Activated B cell treated with CpG ODN at 0.5 μM for 24 hours (primary cell): ENCODE results near the gene ATP8A1. TPM values are rescaled to one million over a fixed set of nuclear protein-coding genes. Genes with fewer than 3 reads are reported as not detected.
"Not testable (repeated sequence)": the region's sequence is repeated elsewhere in the genome, so short reads cannot be mapped to it uniquely, and the experiment has no call there.

Source experiments
- ATAC-seq: fragments of 200-7000 bp; cut with Tn5 transposase; one replicate; pipeline ENCODE4 v1.10.0; 2021; ENCODE audit warnings: low read depth, mild to moderate bottlenecking, moderate library complexity
- CTCF ChIA-PET: fragments of 350-600 bp; sonication (Branson Sonifier 250); formaldehyde crosslinking; loops from one replicate; lab custom pipeline; 2021; ENCODE audit warnings: antibody characterized with exemption; lab: Charles Lee
- POLR2A ChIA-PET: fragments of 350-600 bp; sonication (Branson Sonifier 250); formaldehyde crosslinking; loops from one replicate; lab custom pipeline; 2021; ENCODE audit warnings: antibody characterized with exemption; lab: Charles Lee
- DNase-seq: peaks from one replicate; pipeline ENCODE4 v3.0.0; 2022
- H3K27ac Mint-ChIP-seq: one replicate; pipeline ENCODE4 v1.8.0; 2020; ENCODE audit warnings: mixed read lengths
- H3K27me3 Mint-ChIP-seq: one replicate; pipeline ENCODE4 v1.8.0; 2021; ENCODE audit warnings: mixed read lengths
- H3K36me3 Mint-ChIP-seq: one replicate; pipeline ENCODE4 v1.8.0; 2021; ENCODE audit warnings: low read depth, mixed read lengths
- H3K4me1 Mint-ChIP-seq: one replicate; pipeline ENCODE4 v1.8.0; 2021; ENCODE audit warnings: mixed read lengths
- H3K4me3 Mint-ChIP-seq: one replicate; pipeline ENCODE4 v1.8.0; 2020; ENCODE audit warnings: mild to moderate bottlenecking, mixed read lengths
- H3K9me3 Mint-ChIP-seq: one replicate; pipeline ENCODE4 v1.8.0; 2020; ENCODE audit warnings: mixed read lengths
- CTCF ChIP-seq: fragments of 200-600 bp; IDR thresholded peaks from one replicate; pipeline ENCODE4 v1.8.0; 2022; ENCODE audit warnings: antibody characterized with exemption, mild to moderate bottlenecking
- intact Hi-C: fragments of 100-400 bp; cut with micrococcal nuclease; formaldehyde crosslinking; loops from one replicate; pipeline ENCODE4 v1.15.1; 2024
- total RNA-seq: library from RNA; stranded (reverse); gene quantifications from 2 replicates; pipeline ENCODE4 v1.2.3, GENCODE V29; 2022

ATP8A1 gene
- total RNA-seq, 1 donor from 2014 or later: 35.6 TPM

- peaks cover 39% of the 10 kb centered on the region for H3K36me3 Mint-ChIP-seq
- ATAC-seq (no peak), DNase-seq (no peak)
- CTCF ChIA-PET: no interaction called here
- no peaks in the 10 kb centered on the region for H3K27me3 Mint-ChIP-seq
- H3K4me3 Mint-ChIP-seq: no peak overlapping the region
- TF ChIP-seq CTCF: no peak
- no peaks in the 10 kb centered on the region for H3K9me3 Mint-ChIP-seq
- POLR2A ChIA-PET: no interaction called here
- no peak overlapping the region for H3K27ac Mint-ChIP-seq
- intact Hi-C loops: no loop called here
- H3K4me1 Mint-ChIP-seq: no peaks in the 10 kb centered on the region
Observed at GRCh38 chr4:42470023-42470422, 186.9 kb downstream of the ATP8A1 start.

GRCh38 chr4:42467777-42468176 lies 189.1 kb downstream of the ATP8A1 start:
- POLR2A ChIA-PET, H3K4me3 Mint-ChIP-seq, intact Hi-C loops, H3K27ac Mint-ChIP-seq, H3K4me1 Mint-ChIP-seq, H3K9me3 Mint-ChIP-seq, DNase-seq, H3K27me3 Mint-ChIP-seq, ATAC-seq, CTCF ChIA-PET: not testable (repeated sequence)
- H3K36me3 Mint-ChIP-seq: peaks cover 45% of the 10 kb centered on the region

- DNase-seq (no peak), ATAC-seq (no peak)
- no peak for TF ChIP-seq CTCF
- CTCF ChIA-PET: interaction anchor here (1.1 kb wide), 1 partner anchor 9 kb away, joined by 3 read pairs; no protein-coding TSS in a partner anchor
- POLR2A ChIA-PET: no interaction called here
- Mint-ChIP-seq H3K27ac (no peak overlapping the region), H3K4me1 (no peaks in the 10 kb centered on the region), H3K36me3 (peaks cover 53% of the 10 kb centered on the region), H3K9me3 (peaks cover 7% of the 10 kb centered on the region), H3K27me3 (no peaks in the 10 kb centered on the region), H3K4me3 (no peak overlapping the region)
- intact Hi-C loops: no loop called here
Observed at GRCh38 chr4:42466273-42466844, 190.5 kb downstream of the ATP8A1 start.

GRCh38 chr4:42464550-42465094 lies 192.3 kb downstream of the ATP8A1 start:
- no peak for ATAC-seq
- DNase-seq: no peak
- intact Hi-C loops: no loop called here
- Mint-ChIP-seq H3K4me1 (no peaks in the 10 kb centered on the region), H3K36me3 (peaks cover 56% of the 10 kb centered on the region), H3K4me3 (no peak overlapping the region), H3K9me3 (peaks cover 12% of the 10 kb centered on the region), H3K27me3 (no peaks in the 10 kb centered on the region), H3K27ac (no peak overlapping the region)
- CTCF ChIA-PET: no interaction called here
- POLR2A ChIA-PET: no interaction called here
- TF ChIP-seq CTCF: no peak

GRCh38 chr4:42461216-42461615 lies 195.7 kb downstream of the ATP8A1 start:
- peaks cover 12% of the 10 kb centered on the region for H3K9me3 Mint-ChIP-seq
- H3K27ac Mint-ChIP-seq, CTCF ChIA-PET, POLR2A ChIA-PET, ATAC-seq, intact Hi-C loops, DNase-seq, H3K4me3 Mint-ChIP-seq, H3K4me1 Mint-ChIP-seq, H3K27me3 Mint-ChIP-seq: not testable (repeated sequence)
- peaks cover 61% of the 10 kb centered on the region for H3K36me3 Mint-ChIP-seq

- Mint-ChIP-seq H3K4me3 (no peak overlapping the region), H3K27ac (no peak overlapping the region), H3K27me3 (no peaks in the 10 kb centered on the region), H3K9me3 (peaks cover 12% of the 10 kb centered on the region), H3K36me3 (peaks cover 64% of the 10 kb centered on the region), H3K4me1 (no peaks in the 10 kb centered on the region)
- DNase-seq (no peak), ATAC-seq (no peak)
- TF ChIP-seq CTCF: no peak
- ChIA-PET CTCF (no interaction called here), POLR2A (no interaction called here)
- intact Hi-C loops: no loop called here
Observed at GRCh38 chr4:42460043-42460442, 196.9 kb downstream of the ATP8A1 start.
